NB4 (cell line): ENCODE results near the gene DDAH1.

Experiments
- CTCF ChIP-seq: IDR thresholded peaks from one replicate; pipeline ENCODE4 v1.5.1; 2012; ENCODE audit warnings: low read depth, low read length
- MAX ChIP-seq: IDR thresholded peaks from 2 replicates; pipeline ENCODE4 v1.6.1; 2011; ENCODE audit warnings: low read depth, low read length
- POLR2A ChIP-seq: IDR thresholded peaks from 2 replicates; pipeline ENCODE4 v1.6.1; 2011; ENCODE audit warnings: mild to moderate bottlenecking; ENCODE audit not compliant: insufficient read length; ENCODE audit errors: extremely low read depth

GRCh38 chr1:85478366-85478765, 13.4 kb upstream of the DDAH1 start:
- TF ChIP-seq CTCF (no peak), MAX (no peak), POLR2A (no peak)
